Measurements from ENCODE around the gene SLC30A3.

DNA sequence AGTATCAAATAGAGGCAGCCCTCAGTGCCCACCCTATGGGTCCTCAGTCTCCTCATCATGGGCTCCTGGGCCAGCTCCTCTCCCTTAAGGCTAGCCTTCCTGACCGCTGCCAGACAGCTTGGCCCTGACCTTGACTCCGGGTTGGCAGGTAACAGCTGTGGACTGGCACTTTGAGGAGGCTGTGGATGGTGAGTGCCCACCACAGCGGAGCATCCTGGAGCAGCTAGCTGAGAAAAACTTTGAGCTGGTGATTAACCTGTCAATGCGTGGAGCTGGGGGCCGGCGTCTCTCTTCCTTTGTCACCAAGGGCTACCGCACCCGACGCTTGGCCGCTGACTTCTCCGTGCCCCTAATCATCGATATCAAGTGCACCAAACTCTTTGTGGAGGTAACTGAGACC lies 26.7 kb downstream of the SLC30A3 start:
- TF ChIP-seq, protein P1, sequence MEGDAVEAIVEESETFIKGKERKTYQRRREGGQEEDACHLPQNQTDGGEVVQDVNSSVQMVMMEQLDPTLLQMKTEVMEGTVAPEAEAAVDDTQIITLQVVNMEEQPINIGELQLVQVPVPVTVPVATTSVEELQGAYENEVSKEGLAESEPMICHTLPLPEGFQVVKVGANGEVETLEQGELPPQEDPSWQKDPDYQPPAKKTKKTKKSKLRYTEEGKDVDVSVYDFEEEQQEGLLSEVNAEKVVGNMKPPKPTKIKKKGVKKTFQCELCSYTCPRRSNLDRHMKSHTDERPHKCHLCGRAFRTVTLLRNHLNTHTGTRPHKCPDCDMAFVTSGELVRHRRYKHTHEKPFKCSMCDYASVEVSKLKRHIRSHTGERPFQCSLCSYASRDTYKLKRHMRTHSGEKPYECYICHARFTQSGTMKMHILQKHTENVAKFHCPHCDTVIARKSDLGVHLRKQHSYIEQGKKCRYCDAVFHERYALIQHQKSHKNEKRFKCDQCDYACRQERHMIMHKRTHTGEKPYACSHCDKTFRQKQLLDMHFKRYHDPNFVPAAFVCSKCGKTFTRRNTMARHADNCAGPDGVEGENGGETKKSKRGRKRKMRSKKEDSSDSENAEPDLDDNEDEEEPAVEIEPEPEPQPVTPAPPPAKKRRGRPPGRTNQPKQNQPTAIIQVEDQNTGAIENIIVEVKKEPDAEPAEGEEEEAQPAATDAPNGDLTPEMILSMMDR (IDR thresholded peaks at IDR 0.05) = no peak
- TF ChIP-seq ZFX (IDR thresholded peaks at IDR 0.05; ENCODE audit: borderline replicate concordance) = no peak
